K562 (cell line): ENCODE data around the gene YAP1.

Source experiments
- EP300 ChIP-seq: IDR thresholded peaks from 2 replicates; pipeline ENCODE4 v1.6.1; 2012; ENCODE audit warnings: low read length, improper control_type of control experiment
- GTF2F1 ChIP-seq: IDR thresholded peaks from 2 replicates; pipeline ENCODE4 v1.6.1; 2011; ENCODE audit warnings: low read depth, low read length, improper control_type of control experiment
- POLR2A ChIP-seq: fragments of 450-650 bp; conservative IDR thresholded peaks from 2 replicates; pipeline ENCODE4 v1.6.1; 2016
- RAD51 ChIP-seq: fragments of 450-650 bp; IDR thresholded peaks from 2 replicates; pipeline ENCODE4 v1.7.1; 2016; ENCODE audit warnings: low read depth, mild to moderate bottlenecking, borderline replicate concordance
- TRIM28 ChIP-seq: fragments of 450-650 bp; IDR thresholded peaks from 2 replicates; pipeline ENCODE4 v1.6.1; 2017
- ZNF184 ChIP-seq: sonication (generic); formaldehyde crosslinking; IDR thresholded peaks from 2 replicates; pipeline ENCODE4 v1.5.0; 2020; ENCODE audit warnings: missing genetic modification reagents
- ZNF764 ChIP-seq: fragments of 250-450 bp; sonication (Bioruptor Pico); IDR thresholded peaks from 2 replicates; pipeline ENCODE4 v1.4.0; 2020; ENCODE audit warnings: low read depth, mild to moderate bottlenecking, moderate library complexity
- ZNF780A ChIP-seq: fragments of 250-450 bp; sonication (Bioruptor Pico); IDR thresholded peaks from 2 replicates; pipeline ENCODE4 v1.5.0; 2021; ENCODE audit warnings: mild to moderate bottlenecking
- TF ChIP-seq, protein P1 (sequence below): fragments of 450-650 bp; IDR thresholded peaks from 2 replicates; pipeline ENCODE4 v1.6.1; 2018; ENCODE audit warnings: mild to moderate bottlenecking, low read depth; ENCODE audit not compliant: partially characterized antibody
- TF ChIP-seq, protein P2 (sequence below), 3 experiments: IDR thresholded peaks in 2 of 3; conservative IDR thresholded peaks in 1 of 3; 2 replicates each; pipeline ENCODE4 v1.5.1; 2011 to 2012; ENCODE audit warnings: low read length in 3 of 3, mild to moderate bottlenecking in 3 of 3, control low read depth in 2 of 3, improper control_type of control experiment in 1 of 3, inconsistent platforms in 1 of 3, low read depth in 1 of 3, mixed read lengths in 1 of 3, moderate library complexity in 1 of 3; ENCODE audit not compliant: insufficient read depth in 2 of 3

DNA sequence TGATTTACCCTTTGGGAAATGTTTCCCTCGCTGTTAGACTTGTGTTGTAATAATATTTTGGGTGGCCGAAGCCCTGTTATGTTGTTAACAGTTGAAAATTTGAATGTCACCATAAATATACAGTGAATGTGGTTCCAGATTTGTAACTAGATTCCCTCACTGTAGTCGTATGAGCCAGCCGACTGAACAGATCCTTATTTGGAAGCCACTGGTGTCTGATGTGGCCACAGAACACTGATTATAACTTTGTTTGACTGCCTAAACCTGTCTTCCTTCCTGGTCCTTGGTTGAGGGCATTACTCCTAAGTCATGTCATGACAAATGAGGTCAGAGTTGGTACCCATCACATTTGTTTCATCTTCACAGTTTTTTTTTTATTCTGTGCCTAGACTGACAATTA is 45.4 kb downstream of the YAP1 start:
- no peak for TF ChIP-seq POLR2A
- TF ChIP-seq GTF2F1 = no peak
- no peak for TF ChIP-seq ZNF764 (CRISPR knock-in tag)
- TF ChIP-seq, protein P1, sequence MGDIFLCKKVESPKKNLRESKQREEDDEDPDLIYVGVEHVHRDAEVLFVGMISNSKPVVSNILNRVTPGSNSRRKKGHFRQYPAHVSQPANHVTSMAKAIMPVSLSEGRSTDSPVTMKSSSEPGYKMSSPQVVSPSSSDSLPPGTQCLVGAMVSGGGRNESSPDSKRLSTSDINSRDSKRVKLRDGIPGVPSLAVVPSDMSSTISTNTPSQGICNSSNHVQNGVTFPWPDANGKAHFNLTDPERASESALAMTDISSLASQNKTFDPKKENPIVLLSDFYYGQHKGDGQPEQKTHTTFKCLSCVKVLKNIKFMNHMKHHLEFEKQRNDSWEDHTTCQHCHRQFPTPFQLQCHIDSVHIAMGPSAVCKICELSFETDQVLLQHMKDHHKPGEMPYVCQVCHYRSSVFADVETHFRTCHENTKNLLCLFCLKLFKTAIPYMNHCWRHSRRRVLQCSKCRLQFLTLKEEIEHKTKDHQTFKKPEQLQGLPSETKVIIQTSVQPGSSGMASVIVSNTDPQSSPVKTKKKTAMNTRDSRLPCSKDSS = no peak
- no peak for TF ChIP-seq ZNF184 (CRISPR knock-in tag)
- TF ChIP-seq ZNF780A (CRISPR knock-in tag) = no peak
- no peak for TF ChIP-seq TRIM28
- no peak for TF ChIP-seq EP300
- TF ChIP-seq RAD51 = no peak
- TF ChIP-seq, protein P2, sequence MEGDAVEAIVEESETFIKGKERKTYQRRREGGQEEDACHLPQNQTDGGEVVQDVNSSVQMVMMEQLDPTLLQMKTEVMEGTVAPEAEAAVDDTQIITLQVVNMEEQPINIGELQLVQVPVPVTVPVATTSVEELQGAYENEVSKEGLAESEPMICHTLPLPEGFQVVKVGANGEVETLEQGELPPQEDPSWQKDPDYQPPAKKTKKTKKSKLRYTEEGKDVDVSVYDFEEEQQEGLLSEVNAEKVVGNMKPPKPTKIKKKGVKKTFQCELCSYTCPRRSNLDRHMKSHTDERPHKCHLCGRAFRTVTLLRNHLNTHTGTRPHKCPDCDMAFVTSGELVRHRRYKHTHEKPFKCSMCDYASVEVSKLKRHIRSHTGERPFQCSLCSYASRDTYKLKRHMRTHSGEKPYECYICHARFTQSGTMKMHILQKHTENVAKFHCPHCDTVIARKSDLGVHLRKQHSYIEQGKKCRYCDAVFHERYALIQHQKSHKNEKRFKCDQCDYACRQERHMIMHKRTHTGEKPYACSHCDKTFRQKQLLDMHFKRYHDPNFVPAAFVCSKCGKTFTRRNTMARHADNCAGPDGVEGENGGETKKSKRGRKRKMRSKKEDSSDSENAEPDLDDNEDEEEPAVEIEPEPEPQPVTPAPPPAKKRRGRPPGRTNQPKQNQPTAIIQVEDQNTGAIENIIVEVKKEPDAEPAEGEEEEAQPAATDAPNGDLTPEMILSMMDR (IDR thresholded peaks at IDR 0.05 in 2 of 3, conservative IDR thresholded peaks at IDR 0.05 in 1 of 3; ENCODE audit: insufficient read depth in 2 of 3, low read depth in 1 of 3, low read length in 3 of 3) = no peak
